Lower leg skin (tissue), 4 donors: ENCODE data around the gene PARP6. TPM values are rescaled to one million over a fixed set of nuclear protein-coding genes. Genes with fewer than 3 reads are reported as not detected.
A peak's percentile ranks its signal among the peaks of the same experiment; 100 is the strongest.

Source experiments
- DNase-seq, 2 donors: peaks; one replicate each; pipeline ENCODE4 v3.0.0-alpha.2; 2019; ENCODE audit warnings: low spot score in 2 of 2
- H3K4me3 ChIP-seq: fragments of 200-600 bp; sonication (generic); 2 replicates; pipeline ENCODE4 v1.5.1; 2017; ENCODE audit warnings: mild to moderate bottlenecking, low read depth; ENCODE audit not compliant: poor library complexity, severe bottlenecking
- CTCF ChIP-seq, 3 donors: fragments of 450-650 bp; IDR thresholded peaks; one replicate each; pipeline ENCODE4 v1.5.1; 2016; ENCODE audit warnings: antibody characterized with exemption in 3 of 3, mild to moderate bottlenecking in 3 of 3, moderate library complexity in 2 of 3
- POLR2A ChIP-seq, 2 donors: fragments of 450-650 bp; IDR thresholded peaks; one replicate each; pipeline ENCODE4 v1.6.1; 2016 to 2017; ENCODE audit warnings: antibody characterized with exemption in 2 of 2, mild to moderate bottlenecking in 1 of 2, moderate library complexity in 1 of 2
- WGBS, 2 donors: methylation state at CpG; one replicate each; pipeline ENCODE4 v1.1.5; 2018; 5-methylcytosine and 5-hydroxymethylcytosine counted together
- intact Hi-C: fragments of 100-400 bp; cut with DNase I; formaldehyde crosslinking; loops from one replicate; pipeline ENCODE4 v1.15.0; 2023; ENCODE audit warnings: low total_unique reads
- total RNA-seq, 4 donors: library from RNA; depleted of rRNA; stranded (reverse); fragments of >200 nt; gene quantifications; one replicate each; pipeline ENCODE4 v1.1.0, GENCODE V29; 2016

Gene PARP6
- total RNA-seq: 10 to 100 TPM; 47.4 to 61.7 (median 54.8) TPM

- H3K4me3 ChIP-seq: peak within 1 kb of the TSS; percentile 88
- WGBS, 2 donors: 0% methylated on average over 54 to 69 of the region's 82 CpGs
- intact Hi-C loops: loop anchor here (10.0 kb wide), 1 partner anchor 68 kb away; no protein-coding TSS in a partner anchor
- no peak for TF ChIP-seq CTCF (IDR thresholded peaks at IDR 0.05)
- TF ChIP-seq POLR2A (IDR thresholded peaks at IDR 0.05): no peak
- DNase-seq: peak; percentile 97 to 100
Measured at GRCh38 chr15:72272213-72272996, at the start of gene PARP6. PARP6 (minus strand) TSS chr15:72272554; CDS start chr15:72267477, 5,077 bp downstream.

- intact Hi-C loops: no loop called here
- H3K4me3 ChIP-seq: peak within 1 kb of the TSS; percentile 14
- DNase-seq: peak; percentile 58 to 93
- TF ChIP-seq POLR2A (IDR thresholded peaks at IDR 0.05) (no peak), CTCF (IDR thresholded peaks at IDR 0.05) (no peak)
- 1% methylated on average over 9 to 35 of the region's 58 CpGs for WGBS, 2 donors
Measured at GRCh38 chr15:72319985-72320671, 47.8 kb upstream of the PARP6 start, which contains the start of gene CELF6. CELF6 (minus strand) TSS chr15:72320157; CDS start chr15:72319874, 283 bp downstream.

GRCh38 chr15:72319360-72319984, 47.1 kb upstream of the PARP6 start:
- intact Hi-C loops: no loop called here
- peak in 1 of 2 donors; percentile 89 for DNase-seq
- no peak overlapping the region for H3K4me3 ChIP-seq
- WGBS, 2 donors: 39 to 45% methylated on average over 7 to 10 of the region's 48 CpGs
- TF ChIP-seq CTCF (IDR thresholded peaks at IDR 0.05) (no peak), POLR2A (IDR thresholded peaks at IDR 0.05) (no peak)

GRCh38 chr15:72318408-72318942, 46.1 kb upstream of the PARP6 start:
- H3K4me3 ChIP-seq: no peak overlapping the region
- TF ChIP-seq POLR2A (IDR thresholded peaks at IDR 0.05): no peak
- no peak for TF ChIP-seq CTCF (IDR thresholded peaks at IDR 0.05)
- DNase-seq: peak in 1 of 2 donors; percentile 45
- 22 to 35% methylated on average over 2 of the region's 2 CpGs for WGBS, 2 donors
- intact Hi-C loops: no loop called here

- 59 to 73% methylated on average over 6 of the region's 6 CpGs for WGBS, 2 donors
- intact Hi-C loops: no loop called here
- TF ChIP-seq POLR2A (IDR thresholded peaks at IDR 0.05) (no peak), CTCF (IDR thresholded peaks at IDR 0.05) (no peak)
- H3K4me3 ChIP-seq: no peak overlapping the region
- peak in 1 of 2 donors; percentile 59 for DNase-seq
Measured at GRCh38 chr15:72315706-72316370, 43.5 kb upstream of the PARP6 start.
